Measurements from ENCODE around the gene BTBD9.

Gene BTBD9

DNA sequence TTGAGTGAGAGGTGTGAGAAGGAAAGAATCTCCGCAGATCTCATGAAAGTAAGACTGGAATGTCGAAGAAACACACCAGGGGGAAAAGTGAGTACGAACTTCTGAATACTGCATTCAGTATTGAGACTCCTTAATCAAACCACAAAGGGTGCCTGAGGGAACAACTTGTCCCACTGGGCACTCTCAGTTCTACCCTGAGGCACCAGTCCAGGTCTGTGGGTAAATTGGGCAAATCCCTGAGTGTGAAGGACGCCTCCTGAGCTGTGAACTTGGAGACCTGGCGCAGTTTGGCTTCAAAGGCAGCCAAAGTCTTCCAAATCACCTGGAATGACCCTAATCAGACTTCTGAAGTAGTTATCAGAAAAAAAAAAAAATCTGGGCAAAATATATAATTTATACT, 329.7 kb downstream of the BTBD9 start:
- H3K27me3 ChIP-seq (ENCODE audit: control insufficient read depth, insufficient read depth, low read length) = no peaks in the 10 kb centered on the region
- no peak overlapping the region for H3K4me3 ChIP-seq (ENCODE audit: low read depth, low read length)
- H3K36me3 ChIP-seq (ENCODE audit: control insufficient read depth, insufficient read depth, low read length) = no peaks in the 10 kb centered on the region
- TF ChIP-seq, protein P1, sequence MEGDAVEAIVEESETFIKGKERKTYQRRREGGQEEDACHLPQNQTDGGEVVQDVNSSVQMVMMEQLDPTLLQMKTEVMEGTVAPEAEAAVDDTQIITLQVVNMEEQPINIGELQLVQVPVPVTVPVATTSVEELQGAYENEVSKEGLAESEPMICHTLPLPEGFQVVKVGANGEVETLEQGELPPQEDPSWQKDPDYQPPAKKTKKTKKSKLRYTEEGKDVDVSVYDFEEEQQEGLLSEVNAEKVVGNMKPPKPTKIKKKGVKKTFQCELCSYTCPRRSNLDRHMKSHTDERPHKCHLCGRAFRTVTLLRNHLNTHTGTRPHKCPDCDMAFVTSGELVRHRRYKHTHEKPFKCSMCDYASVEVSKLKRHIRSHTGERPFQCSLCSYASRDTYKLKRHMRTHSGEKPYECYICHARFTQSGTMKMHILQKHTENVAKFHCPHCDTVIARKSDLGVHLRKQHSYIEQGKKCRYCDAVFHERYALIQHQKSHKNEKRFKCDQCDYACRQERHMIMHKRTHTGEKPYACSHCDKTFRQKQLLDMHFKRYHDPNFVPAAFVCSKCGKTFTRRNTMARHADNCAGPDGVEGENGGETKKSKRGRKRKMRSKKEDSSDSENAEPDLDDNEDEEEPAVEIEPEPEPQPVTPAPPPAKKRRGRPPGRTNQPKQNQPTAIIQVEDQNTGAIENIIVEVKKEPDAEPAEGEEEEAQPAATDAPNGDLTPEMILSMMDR (IDR thresholded peaks at IDR 0.05) = no peak
- no peaks in the 10 kb centered on the region for H3K9me3 ChIP-seq (ENCODE audit: control insufficient read depth, low read length)
- H2AFZ ChIP-seq = no peak overlapping the region
- H3K4me1 ChIP-seq = peaks cover 15% of the 10 kb centered on the region
- no peak overlapping the region for H3K4me2 ChIP-seq (ENCODE audit: low read length)
- H3K79me2 ChIP-seq = no peaks in the 10 kb centered on the region
- no peak overlapping the region for H3K9ac ChIP-seq
- no peak overlapping the region for H3K27ac ChIP-seq

DNA sequence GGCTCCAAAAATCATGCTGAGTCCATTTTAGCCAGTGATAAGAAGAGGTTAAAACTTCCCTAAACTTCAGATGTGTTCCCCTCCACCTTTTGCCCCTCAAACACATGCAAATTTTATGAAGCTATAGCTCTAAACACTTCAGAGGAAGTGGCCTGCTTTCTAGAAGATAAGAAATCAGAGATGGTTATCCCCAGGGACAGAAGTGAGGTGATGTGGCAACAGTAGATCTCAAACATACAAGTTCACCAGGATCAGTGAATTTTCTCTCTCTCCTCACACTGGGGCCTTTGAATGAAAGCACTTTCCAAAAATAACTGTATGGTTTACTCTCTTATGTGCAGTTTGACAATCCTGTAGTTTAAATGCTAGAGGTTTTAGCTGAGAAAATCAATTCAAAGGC, 332.0 kb downstream of the BTBD9 start:
- H3K27me3 ChIP-seq (ENCODE audit: control insufficient read depth, insufficient read depth, low read length) = no peaks in the 10 kb centered on the region
- no peak overlapping the region for H3K4me2 ChIP-seq (ENCODE audit: low read length)
- H3K9me3 ChIP-seq (ENCODE audit: control insufficient read depth, low read length) = no peaks in the 10 kb centered on the region
- no peak overlapping the region for H3K4me3 ChIP-seq (ENCODE audit: low read depth, low read length)
- no peaks in the 10 kb centered on the region for H3K36me3 ChIP-seq (ENCODE audit: control insufficient read depth, insufficient read depth, low read length)
- TF ChIP-seq, protein P1 (IDR thresholded peaks at IDR 0.05) = no peak
- peaks cover 15% of the 10 kb centered on the region for H3K4me1 ChIP-seq
- H3K79me2 ChIP-seq = no peaks in the 10 kb centered on the region
- H3K27ac ChIP-seq = no peak overlapping the region
- H3K9ac ChIP-seq = no peak overlapping the region
- H2AFZ ChIP-seq = no peak overlapping the region

DNA sequence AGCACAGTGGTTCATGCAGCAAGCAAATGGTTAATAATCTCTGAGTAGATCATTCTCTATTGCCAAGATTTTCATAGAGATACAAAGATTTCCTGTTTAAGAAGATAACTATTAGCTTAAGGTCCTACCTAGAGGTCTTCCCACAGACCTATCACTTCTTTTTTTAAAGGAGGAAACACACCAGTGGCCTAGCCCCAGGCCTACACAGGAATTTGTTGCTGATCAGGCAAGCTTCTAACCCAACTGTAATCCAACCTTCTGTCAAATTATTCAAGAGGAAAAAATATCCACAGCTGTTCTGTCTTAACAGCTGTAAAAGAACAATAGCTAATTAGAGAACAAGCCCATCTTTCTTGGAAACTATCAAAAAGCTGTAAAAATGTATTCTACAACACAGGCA, 332.8 kb downstream of the BTBD9 start:
- no peak overlapping the region for H3K9ac ChIP-seq
- TF ChIP-seq, protein P1 (IDR thresholded peaks at IDR 0.05) = no peak
- no peak overlapping the region for H2AFZ ChIP-seq
- H3K27ac ChIP-seq = no peak overlapping the region
- H3K4me1 ChIP-seq = peaks cover 15% of the 10 kb centered on the region
- H3K4me2 ChIP-seq (ENCODE audit: low read length) = peak overlapping the region; percentile 8
- no peaks in the 10 kb centered on the region for H3K9me3 ChIP-seq (ENCODE audit: control insufficient read depth, low read length)
- H3K27me3 ChIP-seq (ENCODE audit: control insufficient read depth, insufficient read depth, low read length) = no peaks in the 10 kb centered on the region
- no peaks in the 10 kb centered on the region for H3K79me2 ChIP-seq
- no peaks in the 10 kb centered on the region for H3K36me3 ChIP-seq (ENCODE audit: control insufficient read depth, insufficient read depth, low read length)
- H3K4me3 ChIP-seq (ENCODE audit: low read depth, low read length) = no peak overlapping the region

DNA sequence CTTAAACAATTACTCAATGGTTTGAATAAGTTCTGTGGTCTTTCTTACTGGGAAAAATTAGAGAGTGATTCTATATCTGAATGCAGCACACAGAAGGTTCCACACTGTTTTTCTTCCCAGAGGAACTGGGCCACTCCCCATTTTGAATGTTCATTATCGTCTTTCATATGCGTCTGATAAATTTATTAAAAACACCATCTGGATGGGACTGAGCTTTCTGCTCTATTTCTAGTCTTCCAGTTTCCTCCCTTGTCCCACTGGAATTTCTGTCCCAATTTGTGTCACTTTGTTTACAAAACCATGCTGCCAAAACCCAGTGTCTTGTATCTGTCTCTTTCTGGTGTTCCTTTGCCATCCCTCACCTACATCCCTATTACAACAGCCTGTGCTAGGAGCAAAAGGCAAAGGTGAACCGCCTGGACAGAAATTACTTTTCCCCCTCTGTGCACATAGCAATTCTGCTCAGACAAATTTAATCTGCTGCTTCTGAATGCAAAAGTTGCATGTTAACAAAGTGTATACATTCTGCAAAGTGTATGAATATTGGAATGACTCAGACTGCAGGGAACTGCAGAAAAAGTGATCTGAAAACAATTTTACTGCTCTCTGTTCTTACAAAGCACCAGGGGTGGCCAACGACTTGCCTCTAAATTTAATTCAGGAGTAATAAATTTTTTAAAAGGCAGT, 333.6 kb downstream of the BTBD9 start:
- no peak overlapping the region for H3K4me3 ChIP-seq (ENCODE audit: low read depth, low read length)
- H3K27ac ChIP-seq = no peak overlapping the region
- TF ChIP-seq, protein P1 (IDR thresholded peaks at IDR 0.05) = no peak
- H2AFZ ChIP-seq = no peak overlapping the region
- no peaks in the 10 kb centered on the region for H3K79me2 ChIP-seq
- no peaks in the 10 kb centered on the region for H3K9me3 ChIP-seq (ENCODE audit: control insufficient read depth, low read length)
- H3K27me3 ChIP-seq (ENCODE audit: control insufficient read depth, insufficient read depth, low read length) = no peaks in the 10 kb centered on the region
- peaks cover 15% of the 10 kb centered on the region for H3K4me1 ChIP-seq
- no peak overlapping the region for H3K9ac ChIP-seq
- no peaks in the 10 kb centered on the region for H3K36me3 ChIP-seq (ENCODE audit: control insufficient read depth, insufficient read depth, low read length)
- no peak overlapping the region for H3K4me2 ChIP-seq (ENCODE audit: low read length)

DNA sequence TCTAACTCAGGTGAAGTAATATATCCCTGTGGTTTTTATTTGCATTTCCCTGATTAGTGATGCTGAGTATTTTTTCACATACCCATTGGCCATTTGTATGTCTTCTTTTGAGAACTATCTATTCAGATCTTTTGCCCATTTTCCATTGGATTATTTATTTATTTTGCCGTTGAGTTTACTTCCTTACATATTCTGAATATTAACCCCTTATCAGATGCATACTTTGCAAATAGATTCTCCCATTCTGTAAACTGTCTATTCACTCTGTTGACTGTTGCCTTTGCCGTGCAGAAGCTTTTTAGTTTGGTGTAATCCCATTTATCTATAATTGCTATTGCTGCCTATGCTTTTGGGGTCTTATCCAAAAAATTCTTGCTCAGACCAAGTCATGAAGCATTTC, 336.9 kb downstream of the BTBD9 start:
- H3K27ac ChIP-seq = no peak overlapping the region
- TF ChIP-seq, protein P1 (IDR thresholded peaks at IDR 0.05) = no peak
- no peak overlapping the region for H3K4me2 ChIP-seq (ENCODE audit: low read length)

More for the DNA sequence above, 336.9 kb downstream of the BTBD9 start:
- Histone ChIP-seq H3K4me3 (ENCODE audit: low read depth, low read length) (no peak overlapping the region), H3K9me3 (ENCODE audit: control insufficient read depth, low read length) (no peaks in the 10 kb centered on the region), H3K79me2 (no peaks in the 10 kb centered on the region), H2AFZ (no peak overlapping the region), H3K36me3 (ENCODE audit: control insufficient read depth, insufficient read depth, low read length) (no peaks in the 10 kb centered on the region), H3K9ac (no peak overlapping the region), H3K27me3 (ENCODE audit: control insufficient read depth, insufficient read depth, low read length) (no peaks in the 10 kb centered on the region), H3K4me1 (peaks cover 11% of the 10 kb centered on the region)

All from parathyroid adenoma (tissue), 2 donors.